Tibial nerve (tissue), 4 donors: ENCODE data around the gene SCAF1. TPM values are rescaled to one million over a fixed set of nuclear protein-coding genes. Genes with fewer than 3 reads are reported as not detected.
A peak's percentile ranks its signal among the peaks of the same experiment; 100 is the strongest.

Source experiments
- DNase-seq, 2 donors: peaks; one replicate each; pipeline ENCODE4 v3.0.0-alpha.2; 2019; ENCODE audit warnings: low spot score in 2 of 2
- H3K27ac ChIP-seq, 4 donors: fragments of 200-600 bp; sonication (generic) in 3 of 4; one replicate each; pipeline ENCODE4 v1.5.1; 2017 to 2019; ENCODE audit warnings: mild to moderate bottlenecking in 1 of 4
- H3K27me3 ChIP-seq, 2 donors: fragments of 200-600 bp; sonication (generic) in 1 of 2; one replicate each; pipeline versions ENCODE4 v1.5.1 to v1.6.0; 2017 to 2019
- H3K36me3 ChIP-seq, 3 donors: fragments of 200-600 bp; sonication (generic); one replicate each; pipeline ENCODE4 v1.5.1; 2018 to 2019
- H3K4me1 ChIP-seq, 4 donors: fragments of 200-600 bp; sonication (generic) in 3 of 4; one replicate each; pipeline ENCODE4 v1.5.1; 2017 to 2019
- H3K4me3 ChIP-seq, 4 donors: fragments of 200-600 bp; sonication (generic) in 3 of 4; one replicate each; pipeline ENCODE4 v1.5.1; 2017 to 2019; ENCODE audit warnings: mild to moderate bottlenecking in 1 of 4, moderate library complexity in 1 of 4
- H3K9me3 ChIP-seq, 4 donors: fragments of 200-600 bp; sonication (generic) in 3 of 4; one replicate each; pipeline ENCODE4 v1.5.1; 2017 to 2019
- CTCF ChIP-seq, 5 experiments: fragments of 200-600 bp in 3 of 5; fragments of 450-650 bp in 2 of 5; sonication (generic) in 3 of 5; IDR thresholded peaks; one replicate each; pipeline ENCODE4 v1.5.1; 2016 to 2019; ENCODE audit warnings: antibody characterized with exemption in 5 of 5, mild to moderate bottlenecking in 3 of 5, moderate library complexity in 2 of 5
- EP300 ChIP-seq, 2 donors: sonication (generic); formaldehyde crosslinking; IDR thresholded peaks; one replicate each; pipeline ENCODE4 v1.6.1; 2017; ENCODE audit warnings: antibody characterized with exemption in 2 of 2, mild to moderate bottlenecking in 1 of 2
- POLR2A ChIP-seq, 2 donors: fragments of 450-650 bp; IDR thresholded peaks; one replicate each; pipeline ENCODE4 v1.6.1; 2017; ENCODE audit warnings: antibody characterized with exemption in 2 of 2, mild to moderate bottlenecking in 2 of 2, moderate library complexity in 2 of 2
- WGBS, 2 donors: methylation state at CpG; one replicate each; pipeline ENCODE4 v1.1.5; 2018; 5-methylcytosine and 5-hydroxymethylcytosine counted together
- total RNA-seq, 4 donors: library from RNA; depleted of rRNA; stranded (reverse); fragments of >200 nt; gene quantifications; one replicate each; pipeline ENCODE4 v1.1.0, GENCODE V29; 2016

Gene SCAF1
- total RNA-seq, 4 donors from 2014 or later: 20.1 to 53.7 (median 31.1) TPM

DNA sequence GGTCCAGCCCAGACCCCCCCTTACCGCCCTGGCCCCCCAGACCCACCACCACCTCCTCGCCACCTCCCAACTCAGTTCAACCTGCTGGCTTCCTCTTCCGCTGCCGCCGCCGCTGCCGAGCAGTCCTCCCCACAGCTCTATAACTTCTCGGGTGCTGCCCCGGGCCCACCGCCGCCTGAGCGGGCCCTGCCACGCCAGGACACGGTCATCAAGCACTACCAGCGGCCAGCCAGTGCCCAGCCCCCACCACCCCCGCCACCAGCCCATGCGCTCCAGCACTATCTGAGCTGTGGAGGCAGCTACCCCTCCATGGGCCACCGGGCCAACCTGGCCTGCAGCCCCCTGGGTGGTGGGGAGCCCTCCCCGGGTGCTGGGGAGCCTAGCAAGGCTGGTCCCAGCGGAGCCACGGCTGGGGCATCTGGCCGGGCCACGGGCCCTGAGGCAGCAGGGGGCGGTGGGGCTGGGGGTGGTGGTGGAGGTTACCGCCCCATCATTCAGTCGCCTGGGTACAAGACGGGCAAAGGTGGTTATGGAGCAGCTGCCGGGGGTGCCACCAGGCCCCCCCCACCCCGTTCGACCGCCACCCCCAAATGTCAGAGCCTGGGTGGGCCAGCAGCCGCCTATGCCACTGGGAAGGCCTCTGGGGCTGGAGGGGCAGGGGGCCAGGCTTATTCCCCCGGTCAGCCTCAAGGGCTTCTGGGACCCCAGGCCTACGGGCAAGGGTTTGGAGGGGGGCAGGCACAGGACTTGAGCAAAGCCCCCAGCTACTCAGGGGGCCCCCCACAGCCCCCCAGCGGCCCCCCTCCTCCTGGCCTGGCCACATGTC lies 46.8 kb upstream of the SCAF1 start:
- H3K27me3 ChIP-seq: no peaks in the 10 kb centered on the region
- TF ChIP-seq EP300 (IDR thresholded peaks at IDR 0.05) (no peak), CTCF (IDR thresholded peaks at IDR 0.05) (no peak), POLR2A (IDR thresholded peaks at IDR 0.05) (no peak)
- peak overlapping the region in 1 of 4 donors; percentile 95 for H3K27ac ChIP-seq
- DNase-seq: no peak
- peaks cover 4 to 63% (median 26%) of the 10 kb centered on the region in 3 donors for H3K36me3 ChIP-seq
- H3K4me1 ChIP-seq: peaks cover 0 to 37% (median 11%) of the 10 kb centered on the region in 4 donors
- 85 to 89% methylated on average over 20 to 27 of the region's 35 CpGs for WGBS, 2 donors
- H3K4me3 ChIP-seq: no peak overlapping the region
- no peaks in the 10 kb centered on the region for H3K9me3 ChIP-seq

GRCh38 chr19:49595819-49596404 lies 46.1 kb upstream of the SCAF1 start:
- no peak overlapping the region for H3K4me3 ChIP-seq
- H3K4me1 ChIP-seq: peaks cover 0 to 31% (median 11%) of the 10 kb centered on the region in 4 donors
- no peaks in the 10 kb centered on the region for H3K9me3 ChIP-seq
- 85 to 90% methylated on average over 14 to 26 of the region's 32 CpGs for WGBS, 2 donors
- peaks cover 4 to 70% (median 26%) of the 10 kb centered on the region in 3 donors for H3K36me3 ChIP-seq
- no peak for DNase-seq
- H3K27ac ChIP-seq: no peak overlapping the region
- TF ChIP-seq POLR2A (IDR thresholded peaks at IDR 0.05) (no peak), CTCF (IDR thresholded peaks at IDR 0.05) (no peak), EP300 (IDR thresholded peaks at IDR 0.05) (no peak)
- H3K27me3 ChIP-seq: no peaks in the 10 kb centered on the region

- Histone ChIP-seq H3K27ac (no peak overlapping the region), H3K27me3 (no peaks in the 10 kb centered on the region), H3K9me3 (no peaks in the 10 kb centered on the region), H3K36me3 (peaks cover 4 to 75% (median 26%) of the 10 kb centered on the region in 3 donors), H3K4me1 (peaks cover 0 to 31% (median 11%) of the 10 kb centered on the region in 4 donors), H3K4me3 (no peak overlapping the region)
- WGBS, 2 donors: 85 to 89% methylated on average over 15 of the region's 15 CpGs
- no peak for TF ChIP-seq POLR2A (IDR thresholded peaks at IDR 0.05)
- TF ChIP-seq CTCF (IDR thresholded peaks at IDR 0.05): no peak
- TF ChIP-seq EP300 (IDR thresholded peaks at IDR 0.05): no peak
- no peak for DNase-seq
Measured at GRCh38 chr19:49596407-49596806, 45.6 kb upstream of the SCAF1 start.

- Histone ChIP-seq H3K4me3 (no peak overlapping the region), H3K27me3 (no peaks in the 10 kb centered on the region), H3K36me3 (peaks cover 4 to 82% (median 31%) of the 10 kb centered on the region in 3 donors), H3K27ac (no peak overlapping the region), H3K9me3 (no peaks in the 10 kb centered on the region), H3K4me1 (peaks cover 0 to 31% (median 10%) of the 10 kb centered on the region in 4 donors)
- DNase-seq: no peak
- no peak for TF ChIP-seq EP300 (IDR thresholded peaks at IDR 0.05)
- TF ChIP-seq POLR2A (IDR thresholded peaks at IDR 0.05): no peak
- no peak for TF ChIP-seq CTCF (IDR thresholded peaks at IDR 0.05)
- 95 to 96% methylated on average over 41 to 65 of the region's 65 CpGs for WGBS, 2 donors
Measured at GRCh38 chr19:49596954-49597702, 44.9 kb upstream of the SCAF1 start.
